ENCODE results near the gene UGT1A10. TPM values are rescaled to one million over a fixed set of nuclear protein-coding genes. Genes with fewer than 3 reads are reported as not detected.

The UGT1A10 gene
- total RNA-seq, 1 donor from 2014 or later, result not detected

DNA sequence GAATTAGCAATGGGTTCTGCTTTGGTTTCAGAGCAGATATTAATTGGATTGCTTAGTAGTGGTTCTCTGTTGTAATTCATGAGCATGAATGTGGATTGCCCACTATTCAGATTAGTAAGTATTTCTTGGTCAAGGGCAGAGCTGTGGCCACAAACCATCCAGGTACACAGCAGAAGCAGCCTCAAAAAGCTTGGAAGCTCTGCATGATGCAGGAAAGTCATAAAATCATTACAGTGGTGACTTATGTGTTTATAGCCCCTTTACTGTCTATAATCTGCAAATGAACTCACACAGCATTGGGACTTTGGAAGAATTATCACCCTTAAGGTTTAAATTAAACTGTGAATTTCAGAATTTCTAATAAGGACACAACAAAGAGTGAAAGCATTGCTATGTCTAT, 121.9 kb downstream of the UGT1A10 start:
- no peak overlapping the region for H3K4me3 Mint-ChIP-seq (ENCODE audit: unreplicated experiment)
- TF ChIP-seq, protein P1, sequence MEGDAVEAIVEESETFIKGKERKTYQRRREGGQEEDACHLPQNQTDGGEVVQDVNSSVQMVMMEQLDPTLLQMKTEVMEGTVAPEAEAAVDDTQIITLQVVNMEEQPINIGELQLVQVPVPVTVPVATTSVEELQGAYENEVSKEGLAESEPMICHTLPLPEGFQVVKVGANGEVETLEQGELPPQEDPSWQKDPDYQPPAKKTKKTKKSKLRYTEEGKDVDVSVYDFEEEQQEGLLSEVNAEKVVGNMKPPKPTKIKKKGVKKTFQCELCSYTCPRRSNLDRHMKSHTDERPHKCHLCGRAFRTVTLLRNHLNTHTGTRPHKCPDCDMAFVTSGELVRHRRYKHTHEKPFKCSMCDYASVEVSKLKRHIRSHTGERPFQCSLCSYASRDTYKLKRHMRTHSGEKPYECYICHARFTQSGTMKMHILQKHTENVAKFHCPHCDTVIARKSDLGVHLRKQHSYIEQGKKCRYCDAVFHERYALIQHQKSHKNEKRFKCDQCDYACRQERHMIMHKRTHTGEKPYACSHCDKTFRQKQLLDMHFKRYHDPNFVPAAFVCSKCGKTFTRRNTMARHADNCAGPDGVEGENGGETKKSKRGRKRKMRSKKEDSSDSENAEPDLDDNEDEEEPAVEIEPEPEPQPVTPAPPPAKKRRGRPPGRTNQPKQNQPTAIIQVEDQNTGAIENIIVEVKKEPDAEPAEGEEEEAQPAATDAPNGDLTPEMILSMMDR (IDR thresholded peaks at IDR 0.05; ENCODE audit: unreplicated experiment), result no peak
- no peak overlapping the region for H3K27ac Mint-ChIP-seq (ENCODE audit: unreplicated experiment)
- no peaks in the 10 kb centered on the region for H3K27me3 Mint-ChIP-seq (ENCODE audit: unreplicated experiment)
- H3K4me1 Mint-ChIP-seq (ENCODE audit: unreplicated experiment), result no peaks in the 10 kb centered on the region
- H3K9me3 Mint-ChIP-seq (ENCODE audit: unreplicated experiment), result no peaks in the 10 kb centered on the region
- no peak for DNase-seq (ENCODE audit: low spot score)
- H3K36me3 Mint-ChIP-seq (ENCODE audit: low read depth, unreplicated experiment), result no peaks in the 10 kb centered on the region

DNA sequence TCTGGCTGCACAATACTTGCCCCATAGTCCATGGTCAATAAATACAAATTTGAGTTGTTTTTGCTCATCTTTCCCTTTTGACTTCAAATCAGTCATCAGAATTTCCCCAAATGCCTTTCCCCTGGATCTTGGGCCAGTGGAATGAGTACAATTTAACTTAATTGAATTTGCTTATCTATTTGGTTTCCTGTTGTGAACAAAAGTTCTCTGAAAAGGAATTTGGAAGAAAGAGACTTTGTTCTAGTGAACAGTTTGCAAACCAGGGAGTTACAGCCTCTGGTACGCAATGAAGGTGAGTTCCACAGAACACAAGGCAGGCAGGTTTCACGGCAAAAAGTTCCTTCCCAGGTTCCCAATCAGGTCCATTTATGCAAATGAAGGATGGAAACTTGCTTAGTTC, 122.6 kb downstream of the UGT1A10 start:
- DNase-seq (ENCODE audit: low spot score), result no peak
- H3K36me3 Mint-ChIP-seq (ENCODE audit: low read depth, unreplicated experiment), result no peaks in the 10 kb centered on the region
- H3K27me3 Mint-ChIP-seq (ENCODE audit: unreplicated experiment), result no peaks in the 10 kb centered on the region
- TF ChIP-seq, protein P1 (IDR thresholded peaks at IDR 0.05; ENCODE audit: unreplicated experiment), result no peak
- no peaks in the 10 kb centered on the region for H3K4me1 Mint-ChIP-seq (ENCODE audit: unreplicated experiment)
- no peak overlapping the region for H3K4me3 Mint-ChIP-seq (ENCODE audit: unreplicated experiment)
- H3K9me3 Mint-ChIP-seq (ENCODE audit: unreplicated experiment), result no peaks in the 10 kb centered on the region
- H3K27ac Mint-ChIP-seq (ENCODE audit: unreplicated experiment), result no peak overlapping the region

DNA sequence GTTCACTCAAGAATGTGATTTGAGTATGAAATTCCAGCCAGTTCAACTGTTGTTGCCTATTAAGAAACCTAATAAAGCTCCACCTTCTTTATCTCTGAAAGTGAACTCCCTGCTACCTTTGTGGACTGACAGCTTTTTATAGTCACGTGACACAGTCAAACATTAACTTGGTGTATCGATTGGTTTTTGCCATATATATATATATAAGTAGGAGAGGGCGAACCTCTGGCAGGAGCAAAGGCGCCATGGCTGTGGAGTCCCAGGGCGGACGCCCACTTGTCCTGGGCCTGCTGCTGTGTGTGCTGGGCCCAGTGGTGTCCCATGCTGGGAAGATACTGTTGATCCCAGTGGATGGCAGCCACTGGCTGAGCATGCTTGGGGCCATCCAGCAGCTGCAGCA, 123.8 kb downstream of the UGT1A10 start, which contains the start of gene UGT1A1:
Gene UGT1A1, plus strand, starts transcription at position 228 of the 400 bp plus-strand sequence. Its CDS starts 18 bp downstream, at position 246.
- Mint-ChIP-seq H3K27ac (ENCODE audit: unreplicated experiment) (no peak within 1 kb of the TSS), H3K4me1 (ENCODE audit: unreplicated experiment) (no peaks in the 10 kb centered on the region), H3K27me3 (ENCODE audit: unreplicated experiment) (no peaks in the 10 kb centered on the region), H3K4me3 (ENCODE audit: unreplicated experiment) (no peak within 1 kb of the TSS), H3K9me3 (ENCODE audit: unreplicated experiment) (no peaks in the 10 kb centered on the region), H3K36me3 (ENCODE audit: low read depth, unreplicated experiment) (no peaks in the 10 kb centered on the region)
- TF ChIP-seq, protein P1 (IDR thresholded peaks at IDR 0.05; ENCODE audit: unreplicated experiment), result no peak
- no peak for DNase-seq (ENCODE audit: low spot score)

DNA sequence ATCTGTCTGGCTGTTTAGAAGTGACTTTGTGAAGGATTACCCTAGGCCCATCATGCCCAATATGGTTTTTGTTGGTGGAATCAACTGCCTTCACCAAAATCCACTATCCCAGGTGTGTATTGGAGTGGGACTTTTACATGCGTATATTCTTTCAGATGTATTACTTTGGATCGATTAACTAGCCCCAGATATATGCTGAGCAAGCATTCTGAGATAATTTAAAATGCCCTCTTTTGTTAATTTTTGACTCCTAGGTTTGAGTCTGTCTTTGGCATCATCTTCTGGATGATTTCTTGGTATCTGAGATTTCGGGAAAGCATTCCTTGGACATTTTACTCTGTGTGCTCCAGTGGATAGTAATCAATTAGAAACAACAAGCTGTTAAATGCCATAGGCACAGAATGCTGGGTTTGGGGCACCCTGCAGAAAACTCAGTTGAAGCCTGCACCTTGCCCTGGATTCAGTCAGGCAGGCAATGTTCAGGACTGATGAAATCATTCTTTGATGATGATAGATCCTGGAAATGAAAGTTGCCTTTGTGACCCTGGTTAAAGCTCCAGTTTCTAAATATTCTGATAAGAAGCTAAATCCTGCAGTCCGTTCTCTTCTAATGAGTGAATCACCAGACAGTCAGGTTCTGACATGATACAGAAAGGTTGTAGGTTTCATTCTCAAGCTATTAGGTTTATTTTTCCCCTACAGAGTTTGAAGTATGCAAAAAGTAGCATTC, 125.0 kb downstream of the UGT1A10 start:
- no peaks in the 10 kb centered on the region for H3K27me3 Mint-ChIP-seq (ENCODE audit: unreplicated experiment)
- TF ChIP-seq, protein P1 (IDR thresholded peaks at IDR 0.05; ENCODE audit: unreplicated experiment), result no peak
- H3K4me3 Mint-ChIP-seq (ENCODE audit: unreplicated experiment), result no peak overlapping the region
- H3K4me1 Mint-ChIP-seq (ENCODE audit: unreplicated experiment), result no peaks in the 10 kb centered on the region
- DNase-seq (ENCODE audit: low spot score), result no peak
- no peaks in the 10 kb centered on the region for H3K9me3 Mint-ChIP-seq (ENCODE audit: unreplicated experiment)
- no peak overlapping the region for H3K27ac Mint-ChIP-seq (ENCODE audit: unreplicated experiment)
- H3K36me3 Mint-ChIP-seq (ENCODE audit: low read depth, unreplicated experiment), result no peaks in the 10 kb centered on the region

DNA sequence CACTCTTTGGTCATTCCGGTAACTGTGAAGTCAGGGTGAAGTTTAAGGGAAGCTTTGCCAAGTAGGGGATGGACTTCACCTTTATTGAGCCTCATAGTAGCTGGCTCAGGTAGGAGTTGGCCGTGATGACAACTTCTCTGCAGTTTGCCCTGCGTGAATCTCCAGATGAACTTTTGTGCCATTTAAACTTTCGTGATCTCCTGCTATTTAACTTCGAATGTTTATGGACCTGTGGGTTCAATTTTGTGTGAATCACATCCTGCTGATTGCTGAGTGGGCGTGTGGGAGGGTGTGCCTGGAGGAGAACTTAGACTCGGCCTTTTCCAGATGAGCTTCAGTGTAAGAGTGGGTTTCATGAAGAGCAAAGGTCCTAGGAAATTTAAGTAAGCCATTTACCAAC, 128.0 kb downstream of the UGT1A10 start:
- Mint-ChIP-seq H3K4me1 (ENCODE audit: unreplicated experiment) (no peaks in the 10 kb centered on the region), H3K36me3 (ENCODE audit: low read depth, unreplicated experiment) (no peaks in the 10 kb centered on the region), H3K9me3 (ENCODE audit: unreplicated experiment) (no peaks in the 10 kb centered on the region), H3K27ac (ENCODE audit: unreplicated experiment) (no peak overlapping the region), H3K27me3 (ENCODE audit: unreplicated experiment) (no peaks in the 10 kb centered on the region), H3K4me3 (ENCODE audit: unreplicated experiment) (no peak overlapping the region)
- TF ChIP-seq, protein P1 (IDR thresholded peaks at IDR 0.05; ENCODE audit: unreplicated experiment), result no peak
- DNase-seq (ENCODE audit: low spot score), result no peak
